Subcutaneous abdominal adipose tissue (tissue), 5 donors: Measurements from ENCODE around the gene RRAD.

ENCODE experiments used
- H3K27ac ChIP-seq: one replicate; pipeline ENCODE4 v1.7.0; 2013; ENCODE audit warnings: low read depth, mild to moderate bottlenecking, inconsistent platforms, low read length, moderate library complexity
- H3K27me3 ChIP-seq, 5 donors: one replicate each; pipeline ENCODE4 v1.7.0; 2013; ENCODE audit warnings: low read length in 5 of 5, inconsistent platforms in 1 of 5; ENCODE audit not compliant: control insufficient read depth in 5 of 5, insufficient read depth in 4 of 5
- H3K36me3 ChIP-seq, 5 donors: one replicate each; pipeline ENCODE4 v1.7.0; 2013; ENCODE audit warnings: low read length in 5 of 5; ENCODE audit not compliant: control insufficient read depth in 5 of 5, insufficient read depth in 5 of 5
- H3K4me1 ChIP-seq, 5 donors: one replicate each; pipeline ENCODE4 v1.7.0; 2013; ENCODE audit warnings: low read length in 5 of 5, mild to moderate bottlenecking in 3 of 5, moderate library complexity in 1 of 5; ENCODE audit not compliant: control insufficient read depth in 5 of 5, insufficient read depth in 5 of 5
- H3K4me3 ChIP-seq, 5 donors: one replicate each; pipeline ENCODE4 v1.7.0; 2013; ENCODE audit warnings: low read length in 5 of 5, low read depth in 1 of 5
- H3K9ac ChIP-seq, 5 donors: one replicate each; pipeline ENCODE4 v1.7.0; 2013; ENCODE audit warnings: low read length in 5 of 5, mild to moderate bottlenecking in 4 of 5, moderate library complexity in 3 of 5
- H3K9me3 ChIP-seq, 5 donors: one replicate each; pipeline ENCODE4 v1.7.0; 2013; ENCODE audit warnings: low read length in 5 of 5; ENCODE audit not compliant: control insufficient read depth in 5 of 5
- donor health status: healthy.
- donor health status: healthy.
- donor health status: healthy.
- donor health status: healthy.
- donor health status: healthy.

RRAD gene

GRCh38 chr16:66918803-66919568, 6.3 kb downstream of the RRAD start, which contains the start of gene CDH16:
TSS of gene CDH16 (minus strand) at chr16:66918885. CDS start at chr16:66918065, 820 bp downstream.
- Histone ChIP-seq H3K4me3 (no peak within 1 kb of the TSS), H3K27me3 (peaks cover 4 to 51% (median 29%) of the 10 kb centered on the region in 5 donors), H3K4me1 (peaks cover 3 to 12% (median 11%) of the 10 kb centered on the region in 5 donors), H3K9ac (peak within 1 kb of the TSS in 1 of 5 donors; percentile 7), H3K36me3 (no peaks in the 10 kb centered on the region), H3K27ac (no peak within 1 kb of the TSS), H3K9me3 (no peaks in the 10 kb centered on the region)

GRCh38 chr16:66918355-66918754, 7.0 kb downstream of the RRAD start:
- Histone ChIP-seq H3K36me3 (no peaks in the 10 kb centered on the region), H3K4me1 (peaks cover 2 to 6% (median 5%) of the 10 kb centered on the region in 5 donors), H3K27me3 (peaks cover 0 to 45% (median 26%) of the 10 kb centered on the region in 5 donors), H3K9ac (peak overlapping the region in 1 of 5 donors; percentile 7), H3K27ac (no peak overlapping the region), H3K4me3 (no peak overlapping the region), H3K9me3 (no peaks in the 10 kb centered on the region)

- Histone ChIP-seq H3K27me3 (peaks cover 0 to 47% (median 26%) of the 10 kb centered on the region in 5 donors), H3K4me1 (no peaks in the 10 kb centered on the region), H3K4me3 (no peak overlapping the region), H3K27ac (no peak overlapping the region), H3K9me3 (no peaks in the 10 kb centered on the region), H3K36me3 (no peaks in the 10 kb centered on the region), H3K9ac (no peak overlapping the region)
These were observed 7.6 kb downstream of the RRAD start for GRCh38 chr16:66917741-66918140.

GRCh38 chr16:66916518-66916917, 8.8 kb downstream of the RRAD start:
- Histone ChIP-seq H3K4me1 (no peaks in the 10 kb centered on the region), H3K4me3 (no peak overlapping the region), H3K27ac (no peak overlapping the region), H3K27me3 (peaks cover 0 to 41% (median 30%) of the 10 kb centered on the region in 5 donors), H3K9ac (no peak overlapping the region), H3K36me3 (no peaks in the 10 kb centered on the region), H3K9me3 (no peaks in the 10 kb centered on the region)

GRCh38 chr16:66915041-66915440, 10.3 kb downstream of the RRAD start:
- Histone ChIP-seq H3K36me3 (no peaks in the 10 kb centered on the region), H3K27ac (no peak overlapping the region), H3K9ac (no peak overlapping the region), H3K4me1 (no peaks in the 10 kb centered on the region), H3K9me3 (no peaks in the 10 kb centered on the region), H3K4me3 (no peak overlapping the region), H3K27me3 (peaks cover 0 to 40% (median 28%) of the 10 kb centered on the region in 5 donors)

- Histone ChIP-seq H3K9me3 (no peaks in the 10 kb centered on the region), H3K4me1 (peaks cover 0 to 1% (median 0%) of the 10 kb centered on the region in 5 donors), H3K9ac (no peak overlapping the region), H3K36me3 (no peaks in the 10 kb centered on the region), H3K27ac (no peak overlapping the region), H3K4me3 (no peak overlapping the region), H3K27me3 (peaks cover 0 to 35% (median 27%) of the 10 kb centered on the region in 5 donors)
These were observed 10.8 kb downstream of the RRAD start for GRCh38 chr16:66914541-66914940.

- Histone ChIP-seq H3K4me1 (peaks cover 0 to 1% (median 0%) of the 10 kb centered on the region in 5 donors), H3K36me3 (no peaks in the 10 kb centered on the region), H3K27me3 (peaks cover 0 to 28% (median 25%) of the 10 kb centered on the region in 5 donors), H3K4me3 (no peak overlapping the region), H3K9ac (no peak overlapping the region), H3K9me3 (no peaks in the 10 kb centered on the region), H3K27ac (no peak overlapping the region)
These were observed 11.6 kb downstream of the RRAD start for GRCh38 chr16:66913711-66914110.

- H3K36me3 ChIP-seq = no peaks in the 10 kb centered on the region
- no peaks in the 10 kb centered on the region for H3K9me3 ChIP-seq
- H3K4me1 ChIP-seq = peaks cover 0 to 1% (median 0%) of the 10 kb centered on the region in 5 donors
- H3K27me3 ChIP-seq = peaks cover 0 to 25% (median 22%) of the 10 kb centered on the region in 5 donors
- no peak overlapping the region for H3K4me3 ChIP-seq
- no peak overlapping the region for H3K27ac ChIP-seq
- no peak overlapping the region for H3K9ac ChIP-seq
These were observed 12.3 kb downstream of the RRAD start for GRCh38 chr16:66913081-66913480.

- Histone ChIP-seq H3K4me3 (no peak overlapping the region), H3K9me3 (no peaks in the 10 kb centered on the region), H3K27me3 (peaks cover 0 to 25% (median 17%) of the 10 kb centered on the region in 5 donors), H3K36me3 (no peaks in the 10 kb centered on the region), H3K27ac (no peak overlapping the region), H3K4me1 (peaks cover 0 to 1% (median 0%) of the 10 kb centered on the region in 5 donors), H3K9ac (no peak overlapping the region)
These were observed 13.5 kb downstream of the RRAD start for GRCh38 chr16:66911801-66912200.

- peaks cover 0 to 1% (median 0%) of the 10 kb centered on the region in 5 donors for H3K4me1 ChIP-seq
- H3K27me3 ChIP-seq = peaks cover 0 to 25% (median 16%) of the 10 kb centered on the region in 5 donors
- H3K9ac ChIP-seq = no peak overlapping the region
- H3K9me3 ChIP-seq = no peaks in the 10 kb centered on the region
- H3K4me3 ChIP-seq = no peak overlapping the region
- H3K36me3 ChIP-seq = no peaks in the 10 kb centered on the region
- H3K27ac ChIP-seq = no peak overlapping the region
These were observed 14.2 kb downstream of the RRAD start for GRCh38 chr16:66911112-66911511.
